HG03045 (cell line): ENCODE results near the gene SCCPDH.
A peak's percentile ranks its signal among the peaks of the same experiment; 100 is the strongest.

Source experiments
- ATAC-seq: cut with Tn5 transposase; IDR thresholded peaks from one replicate; pipeline ENCODE4 v1.9.1; 2021; ENCODE audit warnings: mild to moderate bottlenecking, moderate library complexity; ENCODE audit not compliant: unreplicated experiment

The SCCPDH gene

DNA sequence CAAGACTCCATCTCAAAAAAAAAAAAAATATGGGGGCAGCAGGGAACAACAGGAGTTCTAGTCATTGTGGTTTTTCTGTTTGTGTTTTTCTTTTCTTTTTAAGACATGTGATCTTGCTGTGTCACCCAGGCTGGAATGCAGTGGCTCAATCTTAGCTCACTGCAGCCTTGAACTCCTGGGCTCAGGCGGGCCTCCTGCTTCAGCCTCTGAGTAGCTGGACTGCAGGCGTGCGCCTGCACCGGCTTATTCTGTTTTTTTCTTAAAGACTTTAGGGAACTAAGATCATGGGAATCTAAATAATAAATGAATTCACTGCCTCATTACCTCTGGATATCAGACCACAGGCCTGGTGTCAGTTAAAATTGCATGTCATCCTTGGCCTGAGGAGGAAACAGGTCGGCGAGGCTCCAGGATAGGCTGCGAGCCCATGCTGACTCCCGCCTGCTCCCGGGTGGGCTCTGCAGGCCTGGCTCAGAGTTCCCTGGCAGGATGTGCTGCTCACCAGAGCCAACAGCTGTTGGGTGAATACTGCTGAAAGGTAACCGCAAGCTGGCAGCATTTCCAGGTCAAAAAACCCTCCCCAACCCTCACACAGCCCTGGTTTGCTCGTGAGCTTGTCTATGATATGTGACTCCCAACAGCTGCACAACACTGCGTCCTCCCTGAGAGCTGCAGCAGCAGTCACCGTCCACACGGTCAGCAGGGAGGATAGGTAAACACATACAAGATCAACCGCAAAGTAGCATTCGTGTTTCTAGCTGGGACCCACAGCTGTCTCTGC lies 58.1 kb downstream of the SCCPDH start:
- peak; percentile 43 for ATAC-seq

GRCh38 chr1:246784621-246785493 lies 60.6 kb downstream of the SCCPDH start:
- no peak for ATAC-seq

- no peak for ATAC-seq
These were observed 61.4 kb downstream of the SCCPDH start for GRCh38 chr1:246785494-246786111.

- no peak for ATAC-seq
These were observed 62.5 kb downstream of the SCCPDH start for GRCh38 chr1:246786606-246787238.

- ATAC-seq = no peak
These were observed 63.7 kb downstream of the SCCPDH start for GRCh38 chr1:246787781-246788513.

DNA sequence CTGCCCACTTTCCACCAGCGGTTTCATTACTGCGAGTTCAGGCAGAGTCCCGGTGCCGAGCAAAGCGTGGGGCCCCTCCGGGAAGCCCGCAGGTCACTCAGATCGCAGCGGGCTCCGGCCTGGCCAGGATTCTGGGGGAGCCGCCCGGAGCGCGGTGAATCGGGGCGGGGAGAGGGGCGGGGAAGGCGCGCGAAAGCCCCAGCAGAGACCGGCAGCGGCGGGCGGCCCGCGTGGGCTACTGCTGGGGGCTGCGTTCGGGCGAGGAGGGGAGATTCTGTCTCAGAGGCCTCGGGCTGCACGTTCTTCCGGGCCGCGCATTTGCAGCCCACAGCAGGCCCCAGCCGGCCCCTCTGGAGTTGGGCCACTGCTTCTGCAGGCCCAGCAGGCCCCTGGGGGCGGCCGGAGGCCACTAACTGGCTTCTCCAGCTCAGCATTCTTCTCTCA lies 64.7 kb downstream of the SCCPDH start:
- no peak for ATAC-seq

- ATAC-seq = no peak
These were observed 65.5 kb downstream of the SCCPDH start for GRCh38 chr1:246789454-246790339.

DNA sequence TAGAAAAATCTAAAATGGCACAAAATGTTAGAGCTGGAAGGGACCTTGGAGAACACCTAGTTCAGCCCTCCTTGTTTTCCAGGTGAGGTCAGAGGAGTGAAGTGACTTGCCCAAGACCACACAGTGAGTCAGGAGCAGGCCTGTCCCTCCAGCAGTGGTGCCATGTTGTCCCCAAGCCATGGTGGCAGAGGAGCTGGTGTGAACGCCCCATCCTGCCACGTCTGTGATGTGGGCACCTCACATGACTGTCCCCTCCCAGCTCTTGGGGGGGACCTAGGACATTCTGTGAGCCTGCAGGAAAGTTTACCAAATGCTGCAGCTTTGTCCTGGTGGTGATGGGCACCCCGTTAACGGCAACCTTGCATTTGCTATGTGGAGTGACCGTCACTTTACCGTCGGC lies 66.2 kb downstream of the SCCPDH start:
- no peak for ATAC-seq

DNA sequence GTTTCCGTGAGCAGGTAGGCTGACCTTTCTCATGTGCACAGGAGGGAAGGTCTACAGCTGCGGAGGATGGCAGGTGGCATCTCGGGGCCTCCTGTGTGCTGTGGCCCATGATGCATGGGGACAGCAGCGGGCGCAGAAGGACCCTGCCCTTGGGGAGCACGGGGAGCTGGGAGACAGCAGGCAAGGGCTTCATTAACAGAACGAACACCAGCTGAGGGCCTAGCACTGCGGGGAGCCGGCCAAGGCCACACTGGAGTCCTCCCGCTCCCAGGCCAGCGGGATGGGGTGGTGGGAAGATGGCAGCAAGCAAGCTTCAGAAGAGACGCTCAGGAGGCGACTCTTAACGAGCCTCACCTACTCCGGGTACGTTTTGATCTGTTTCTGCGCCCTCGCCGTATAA lies 66.6 kb downstream of the SCCPDH start:
- no peak for ATAC-seq

GRCh38 chr1:246791303-246791918 lies 67.2 kb downstream of the SCCPDH start:
- ATAC-seq = no peak

- no peak for ATAC-seq
These were observed 68.4 kb downstream of the SCCPDH start for GRCh38 chr1:246792603-246793002.

- ATAC-seq = no peak
These were observed 69.2 kb downstream of the SCCPDH start for GRCh38 chr1:246793356-246793896.

- no peak for ATAC-seq
These were observed 70.0 kb downstream of the SCCPDH start for GRCh38 chr1:246794048-246794827.

DNA sequence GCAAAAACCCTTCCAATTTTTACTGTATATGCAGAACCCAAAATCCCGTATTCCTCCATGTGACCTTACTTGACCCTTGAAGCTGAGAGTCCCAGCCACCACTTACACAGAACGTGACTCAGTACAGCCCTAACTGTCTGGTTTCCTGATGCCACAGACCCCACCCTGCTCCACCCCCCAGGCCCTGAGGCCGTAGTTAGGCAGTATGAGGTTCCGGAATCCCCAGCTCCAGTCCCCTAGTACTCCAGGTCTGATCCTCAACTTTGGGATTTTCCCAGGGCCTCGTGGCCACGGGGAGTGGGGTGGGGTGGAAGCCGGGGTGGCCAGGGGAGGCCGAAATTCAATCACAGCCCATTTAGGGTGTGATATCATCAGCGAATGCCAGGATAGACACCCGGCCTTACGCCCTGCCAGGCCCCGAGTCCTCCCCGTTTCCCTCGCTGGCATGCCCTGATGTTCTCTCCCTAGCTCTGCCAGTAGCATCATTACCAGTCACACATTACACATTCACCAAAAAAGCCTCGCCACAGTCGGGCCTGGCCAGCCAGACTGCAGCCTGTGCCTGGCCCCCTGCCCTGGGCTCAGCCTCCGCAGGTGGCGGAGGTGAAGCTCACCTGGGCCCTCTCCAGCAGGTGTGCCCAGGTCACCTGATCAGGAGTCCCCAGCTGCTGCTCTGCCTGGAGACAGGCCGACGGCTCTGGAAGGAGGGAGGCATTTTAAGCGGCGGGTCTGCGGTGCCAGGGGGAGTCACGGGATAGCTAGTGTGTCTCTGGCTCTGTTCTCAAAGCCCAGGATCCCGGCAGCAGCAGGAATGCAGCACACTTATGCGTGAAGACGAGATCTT lies 70.8 kb downstream of the SCCPDH start:
- no peak for ATAC-seq

DNA sequence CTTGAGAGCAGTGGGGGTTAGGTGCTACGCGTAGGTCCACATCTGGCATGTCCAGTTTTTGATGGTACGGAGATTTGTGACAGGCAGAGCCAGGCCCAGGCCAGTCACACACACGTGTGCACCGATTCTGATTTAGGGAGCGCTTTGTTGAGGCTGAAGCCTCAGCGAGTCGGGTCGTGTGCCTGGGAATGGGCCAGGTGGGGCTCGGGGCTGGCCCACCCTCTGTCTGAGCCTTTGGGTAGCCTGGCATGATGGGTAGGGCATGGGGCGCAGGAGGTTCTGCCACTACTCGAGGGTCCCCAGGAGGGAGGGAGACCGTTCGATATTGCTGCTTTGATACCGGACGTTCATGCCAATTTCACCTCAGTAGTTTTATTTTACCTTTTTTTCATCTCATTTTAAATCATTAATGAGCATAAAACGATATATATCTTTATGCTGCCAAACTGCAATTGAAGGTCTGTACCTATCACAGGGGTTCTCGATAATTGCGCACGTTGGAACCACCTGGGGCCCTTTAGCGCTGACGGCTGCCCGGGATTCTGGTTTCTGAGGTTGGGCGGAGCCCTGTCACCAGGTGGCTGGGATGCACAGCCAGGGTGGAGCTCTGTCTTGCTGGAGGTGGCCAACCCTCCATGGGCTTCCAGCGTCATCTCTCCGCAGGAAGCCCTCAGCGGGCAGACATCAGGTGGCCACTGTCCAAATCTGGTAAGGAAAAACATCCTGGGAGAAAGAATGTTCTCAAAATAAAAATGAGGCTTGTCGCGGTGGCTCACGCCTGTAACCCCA lies 71.9 kb downstream of the SCCPDH start:
- ATAC-seq = no peak

- no peak for ATAC-seq
These were observed 72.9 kb downstream of the SCCPDH start for GRCh38 chr1:246797157-246797556.
